Naive thymus-derived CD4-positive, alpha-beta T cell (primary cell): ENCODE results near the gene PRX. TPM values are rescaled to one million over a fixed set of nuclear protein-coding genes. Genes with fewer than 3 reads are reported as not detected.

ENCODE experiments used
- ATAC-seq: fragments of 150-1000 bp; cut with Tn5 transposase; 2 replicates; pipeline ENCODE4 v1.10.0; 2021; ENCODE audit warnings: mild to moderate bottlenecking, moderate library complexity
- CTCF ChIA-PET: fragments of 350-600 bp; sonication (Branson Sonifier 250); formaldehyde crosslinking; loops from one replicate; lab custom pipeline; 2021; ENCODE audit warnings: antibody characterized with exemption; lab: Charles Lee
- POLR2A ChIA-PET: fragments of 350-600 bp; sonication (Branson Sonifier 250); formaldehyde crosslinking; loops from one replicate; lab custom pipeline; 2021; ENCODE audit warnings: antibody characterized with exemption, inconsistent platforms; lab: Charles Lee
- DNase-seq, 9 donors: peaks; one replicate each; pipeline versions ENCODE4 v3.0.0 to v3.0.0-alpha.2; 2020 to 2022; ENCODE audit warnings: mixed read lengths in 1 of 9
- H3K27ac ChIP-seq: one replicate; pipeline ENCODE4 v1.7.0; 2013; ENCODE audit warnings: mild to moderate bottlenecking, low read depth, low read length, moderate library complexity
- H3K27me3 ChIP-seq, 2 donors: one replicate each; pipeline ENCODE4 v1.7.0; 2013; ENCODE audit warnings: low read length in 2 of 2, mild to moderate bottlenecking in 2 of 2, moderate library complexity in 2 of 2; ENCODE audit not compliant: control insufficient read depth in 2 of 2, insufficient read depth in 2 of 2
- H3K36me3 ChIP-seq, 3 experiments: 1 replicate in 2 of 3; 2 replicates in 1 of 3; pipeline ENCODE4 v1.7.0; 2013; ENCODE audit warnings: low read length in 3 of 3, mild to moderate bottlenecking in 3 of 3, moderate library complexity in 1 of 3; ENCODE audit not compliant: insufficient read depth in 3 of 3, control insufficient read depth in 2 of 3
- H3K4me1 ChIP-seq, 2 donors: one replicate each; pipeline ENCODE4 v1.7.0; 2013; ENCODE audit warnings: low read length in 2 of 2, mild to moderate bottlenecking in 2 of 2, moderate library complexity in 1 of 2; ENCODE audit not compliant: control insufficient read depth in 2 of 2, insufficient read depth in 2 of 2
- H3K4me3 ChIP-seq: 2 replicates; pipeline ENCODE4 v1.7.0; 2013; ENCODE audit warnings: mild to moderate bottlenecking, low read length
- H3K9me3 ChIP-seq, 3 experiments: 1 replicate in 2 of 3; 2 replicates in 1 of 3; pipeline ENCODE4 v1.7.0; 2013; ENCODE audit warnings: low read length in 3 of 3; ENCODE audit not compliant: control insufficient read depth in 2 of 3
- H3K27ac Mint-ChIP-seq, 9 donors: one replicate each; pipeline ENCODE4 v1.8.0; 2020 to 2022; ENCODE audit warnings: mixed read lengths in 9 of 9, mild to moderate bottlenecking in 8 of 9, moderate library complexity in 5 of 9, inconsistent platforms in 2 of 9
- H3K27me3 Mint-ChIP-seq, 5 donors: one replicate each; pipeline ENCODE4 v1.8.0; 2021 to 2022; ENCODE audit warnings: mixed read lengths in 5 of 5, mild to moderate bottlenecking in 1 of 5
- H3K36me3 Mint-ChIP-seq, 5 donors: one replicate each; pipeline ENCODE4 v1.8.0; 2020 to 2022; ENCODE audit warnings: mixed read lengths in 5 of 5, mild to moderate bottlenecking in 3 of 5, inconsistent platforms in 1 of 5
- H3K4me1 Mint-ChIP-seq, 7 donors: one replicate each; pipeline ENCODE4 v1.8.0; 2020 to 2022; ENCODE audit warnings: mixed read lengths in 7 of 7, mild to moderate bottlenecking in 3 of 7, inconsistent platforms in 1 of 7
- H3K4me3 Mint-ChIP-seq, 10 donors: one replicate each; pipeline ENCODE4 v1.8.0; 2020 to 2022; ENCODE audit warnings: mild to moderate bottlenecking in 10 of 10, mixed read lengths in 10 of 10, moderate library complexity in 6 of 10, inconsistent platforms in 2 of 10
- H3K9me3 Mint-ChIP-seq, 11 donors: one replicate each; pipeline ENCODE4 v1.8.0; 2020 to 2022; ENCODE audit warnings: mixed read lengths in 11 of 11, mild to moderate bottlenecking in 4 of 11, inconsistent platforms in 1 of 11, moderate library complexity in 1 of 11
- intact Hi-C, 2 donors: fragments of 100-400 bp; cut with micrococcal nuclease; formaldehyde crosslinking; loops; one replicate each; pipeline ENCODE4 v1.15.1; 2023
- polyA plus RNA-seq, 2 donors: library from polyadenylated mRNA; unstranded; fragments of 300-500 nt; fragmentation: Illumina TruSeq; gene quantifications; one replicate each; pipeline ENCODE4 v1.2.3, GENCODE V29; 2021
- total RNA-seq, 6 experiments: library from RNA in 5 of 6; stranded (reverse) in 5 of 6; gene quantifications; 1 replicate in 5 of 6; 2 replicates in 1 of 6; pipeline ENCODE4 v1.2.3 and lab custom pipeline; 2021 to 2026

Gene PRX
- total and polyA plus RNA-seq, 7 experiments from 2014 or later: 0.14 to 4.0 (median 1.9) TPM

DNA sequence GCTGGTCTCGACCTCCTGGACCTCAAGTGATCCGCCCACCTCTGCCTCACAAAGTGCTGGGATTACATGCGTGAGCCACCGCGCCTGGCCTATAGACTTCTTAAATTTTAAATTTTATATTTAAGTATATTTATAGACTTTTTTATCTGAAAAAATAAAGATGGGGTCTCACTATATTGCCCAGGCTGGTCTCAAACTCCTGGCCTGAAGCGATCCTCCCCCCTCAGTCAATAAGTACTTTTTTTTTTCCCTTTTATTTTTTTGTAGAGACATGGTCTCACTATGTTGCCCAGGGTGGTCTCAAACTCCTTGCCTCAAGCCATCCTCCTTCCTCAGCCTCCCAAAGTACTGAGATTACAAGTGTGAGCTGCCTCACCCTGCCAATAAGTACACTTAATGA is 10.8 kb upstream of the PRX start:
- Mint-ChIP-seq H3K4me1 (peaks cover 12 to 40% (median 33%) of the 10 kb centered on the region in 7 donors), H3K27ac (peak overlapping the region in 8 of 9 donors; percentile 74 to 100 (median 94)), H3K4me3 (peak overlapping the region; percentile 7 to 98 (median 72)), H3K9me3 (peaks cover 0 to 4% (median 0%) of the 10 kb centered on the region in 11 donors), H3K36me3 (peaks cover 0 to 7% (median 4%) of the 10 kb centered on the region in 5 donors), H3K27me3 (peaks cover 0 to 2% (median 0%) of the 10 kb centered on the region in 5 donors)
- CTCF ChIA-PET: interaction anchor here (1.3 to 1.4 kb wide), 2 partner anchors 20 to 211 kb away, joined by 4 read pairs; partner anchors contain the start of gene SERTAD3
- Histone ChIP-seq H3K36me3 (peaks cover 0 to 17% (median 7%) of the 10 kb centered on the region in 3 experiments), H3K4me3 (no peak overlapping the region), H3K27me3 (no peaks in the 10 kb centered on the region), H3K27ac (no peak overlapping the region), H3K4me1 (peaks cover 15 to 18% of the 10 kb centered on the region in 2 donors), H3K9me3 (no peaks in the 10 kb centered on the region)
- DNase-seq: no peak
- no peak for ATAC-seq
- intact Hi-C loops: loop anchor here (10.0 kb wide), 2 partner anchors 291 to 1079 kb away; partner anchors contain the start of genes COQ8B (in 1 of the 2), ITPKC (in 1 of the 2) and SAMD4B (in 1 of the 2)
- POLR2A ChIA-PET: interaction anchor here (1.5 to 7.3 kb wide), 4 partner anchors 9 to 42 kb away, joined by 3 to 60 read pairs (median 26); partner anchors contain the start of genes BLVRB, SERTAD3 and SPTBN4

DNA sequence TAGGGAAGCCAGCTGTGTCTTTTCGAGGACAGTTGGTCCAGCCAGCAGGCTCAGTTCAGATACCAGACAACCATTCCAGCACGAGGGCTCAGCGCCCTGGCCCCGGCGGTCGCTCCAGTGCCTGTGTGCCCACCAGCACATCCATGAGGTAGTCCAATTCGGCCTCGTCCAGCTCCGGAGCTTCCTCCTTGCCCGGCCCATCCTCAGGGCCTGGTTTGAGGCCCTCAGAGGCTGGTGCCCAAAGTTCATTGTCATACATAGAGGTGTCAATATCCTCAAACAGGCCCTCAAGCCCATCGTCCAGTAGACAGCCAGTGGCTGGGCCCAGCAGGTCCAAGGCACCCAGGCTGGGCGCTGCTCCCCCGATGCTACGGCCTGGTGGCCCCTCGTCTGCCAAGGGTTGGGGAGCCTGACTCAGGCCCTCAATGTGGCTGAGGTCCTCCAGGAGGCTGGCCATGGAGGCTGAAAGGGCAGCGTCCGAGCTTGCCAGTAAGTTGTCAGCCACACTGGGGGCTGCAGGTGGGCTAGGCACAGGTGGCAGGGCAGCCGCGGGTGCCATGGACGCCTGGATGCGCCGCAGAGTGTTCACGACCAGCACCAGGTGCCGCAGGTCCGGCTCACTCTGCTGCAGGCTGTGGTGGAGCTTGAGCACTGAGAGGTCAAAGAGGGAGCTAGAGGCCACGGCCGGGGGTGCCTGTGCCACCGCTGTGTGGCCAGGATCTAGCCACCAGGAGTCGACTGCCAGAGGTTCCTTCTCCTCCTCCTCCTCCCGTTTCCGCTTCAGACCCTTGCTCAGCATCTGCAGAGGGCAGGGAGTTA is 9.8 kb upstream of the PRX start:
- ChIA-PET CTCF (interaction anchor here (1.3 to 3.3 kb wide), 2 partner anchors 21 to 42 kb away, joined by 4 to 33 read pairs; partner anchors contain the start of genes BLVRB, SERTAD3 and SPTBN4), POLR2A (interaction anchor here (0.9 to 7.3 kb wide), 8 partner anchors 10 to 43 kb away, joined by 3 to 60 read pairs (median 4); partner anchors contain the start of genes BLVRB, SERTAD3 and SPTBN4)
- intact Hi-C loops: loop anchor here (10.0 kb wide), 2 partner anchors 292 to 1078 kb away; partner anchors contain the start of genes COQ8B (in 1 of the 2), ITPKC (in 1 of the 2) and SAMD4B (in 1 of the 2)
- peaks cover 0 to 7% (median 4%) of the 10 kb centered on the region in 5 donors for H3K36me3 Mint-ChIP-seq
- no peak for ATAC-seq
- peaks cover 12 to 43% (median 37%) of the 10 kb centered on the region in 7 donors for H3K4me1 Mint-ChIP-seq
- Histone ChIP-seq H3K9me3 (no peaks in the 10 kb centered on the region), H3K36me3 (peaks cover 0 to 17% (median 7%) of the 10 kb centered on the region in 3 experiments), H3K4me3 (no peak overlapping the region), H3K4me1 (peaks cover 15 to 18% of the 10 kb centered on the region in 2 donors), H3K27me3 (no peaks in the 10 kb centered on the region), H3K27ac (peak overlapping the region; percentile 90)
- peak overlapping the region in 8 of 10 donors; percentile 28 to 93 (median 90) for H3K4me3 Mint-ChIP-seq
- H3K27me3 Mint-ChIP-seq: peaks cover 0 to 2% (median 0%) of the 10 kb centered on the region in 5 donors
- H3K27ac Mint-ChIP-seq: peak overlapping the region; percentile 93 to 100 (median 97)
- DNase-seq: no peak
- peaks cover 0 to 5% (median 0%) of the 10 kb centered on the region in 11 donors for H3K9me3 Mint-ChIP-seq

DNA sequence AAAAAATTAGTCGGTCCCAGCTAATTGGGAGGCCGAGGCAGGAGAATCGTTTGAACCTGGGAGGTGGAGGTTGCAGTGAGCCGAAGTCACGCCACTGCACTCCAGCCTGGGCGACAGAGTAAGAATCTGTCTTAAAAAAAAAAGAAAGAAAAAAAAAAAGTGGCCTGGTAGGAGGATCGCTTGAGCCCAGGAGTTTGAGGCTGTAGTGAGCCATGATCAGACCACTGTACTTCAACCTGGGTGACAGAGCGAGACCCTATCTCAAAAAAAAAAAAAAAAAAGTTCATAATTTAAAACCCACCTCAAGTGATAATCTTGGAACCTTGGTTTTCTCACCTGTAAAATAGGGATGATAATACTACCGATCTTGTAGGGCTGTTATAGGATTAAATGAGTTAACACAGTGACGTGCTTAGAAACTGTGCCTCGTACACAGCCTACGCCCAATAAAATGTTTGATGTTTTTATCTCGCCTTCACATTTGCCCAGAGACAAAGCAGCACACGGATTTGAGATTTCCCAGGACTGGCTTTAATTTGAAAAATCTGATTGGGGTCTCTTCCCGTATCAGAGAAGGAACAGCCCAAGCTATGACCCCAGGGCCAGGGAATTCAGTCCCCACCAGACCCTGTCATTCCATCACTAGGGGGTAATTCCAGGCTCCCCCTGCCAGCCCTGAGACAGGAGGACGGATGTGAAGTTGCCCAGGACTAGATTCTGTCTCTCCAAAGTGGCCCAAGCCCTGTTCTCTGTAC is 9.0 kb upstream of the PRX start:
- ChIA-PET CTCF (interaction anchor here (2.3 to 3.3 kb wide), 2 partner anchors 21 to 43 kb away, joined by 16 to 33 read pairs; partner anchors contain the start of genes BLVRB, SERTAD3 and SPTBN4), POLR2A (interaction anchor here (0.7 to 7.3 kb wide), 8 partner anchors 11 to 262 kb away, joined by 3 to 60 read pairs (median 10); partner anchors contain the start of genes BLVRB, SERTAD3 and SPTBN4)
- H3K27me3 ChIP-seq: no peaks in the 10 kb centered on the region
- peak overlapping the region; percentile 28 to 93 (median 90) for H3K4me3 Mint-ChIP-seq
- H3K4me1 Mint-ChIP-seq: peaks cover 12 to 49% (median 40%) of the 10 kb centered on the region in 7 donors
- H3K4me1 ChIP-seq: peaks cover 15 to 18% of the 10 kb centered on the region in 2 donors
- DNase-seq: peak in 4 of 9 donors; percentile 32 to 40 (median 35)
- H3K9me3 Mint-ChIP-seq: peaks cover 0 to 5% (median 0%) of the 10 kb centered on the region in 11 donors
- intact Hi-C loops: loop anchor here (1.0 to 10.0 kb wide), 9 partner anchors 11 to 1077 kb away; partner anchors contain the start of genes BLVRB (in 2 of the 2), C19orf47 (in 1 of the 2), COQ8B (in 1 of the 2) and ITPKC (in 1 of the 2)
- H3K36me3 ChIP-seq: peaks cover 0 to 17% (median 7%) of the 10 kb centered on the region in 3 experiments
- ATAC-seq: no peak
- no peaks in the 10 kb centered on the region for H3K9me3 ChIP-seq
- H3K27ac ChIP-seq: peak overlapping the region; percentile 90
- no peak overlapping the region for H3K4me3 ChIP-seq
- H3K27ac Mint-ChIP-seq: peak overlapping the region; percentile 93 to 100 (median 97)
- H3K36me3 Mint-ChIP-seq: peaks cover 0 to 7% (median 4%) of the 10 kb centered on the region in 5 donors
- peaks cover 0 to 2% (median 0%) of the 10 kb centered on the region in 5 donors for H3K27me3 Mint-ChIP-seq

DNA sequence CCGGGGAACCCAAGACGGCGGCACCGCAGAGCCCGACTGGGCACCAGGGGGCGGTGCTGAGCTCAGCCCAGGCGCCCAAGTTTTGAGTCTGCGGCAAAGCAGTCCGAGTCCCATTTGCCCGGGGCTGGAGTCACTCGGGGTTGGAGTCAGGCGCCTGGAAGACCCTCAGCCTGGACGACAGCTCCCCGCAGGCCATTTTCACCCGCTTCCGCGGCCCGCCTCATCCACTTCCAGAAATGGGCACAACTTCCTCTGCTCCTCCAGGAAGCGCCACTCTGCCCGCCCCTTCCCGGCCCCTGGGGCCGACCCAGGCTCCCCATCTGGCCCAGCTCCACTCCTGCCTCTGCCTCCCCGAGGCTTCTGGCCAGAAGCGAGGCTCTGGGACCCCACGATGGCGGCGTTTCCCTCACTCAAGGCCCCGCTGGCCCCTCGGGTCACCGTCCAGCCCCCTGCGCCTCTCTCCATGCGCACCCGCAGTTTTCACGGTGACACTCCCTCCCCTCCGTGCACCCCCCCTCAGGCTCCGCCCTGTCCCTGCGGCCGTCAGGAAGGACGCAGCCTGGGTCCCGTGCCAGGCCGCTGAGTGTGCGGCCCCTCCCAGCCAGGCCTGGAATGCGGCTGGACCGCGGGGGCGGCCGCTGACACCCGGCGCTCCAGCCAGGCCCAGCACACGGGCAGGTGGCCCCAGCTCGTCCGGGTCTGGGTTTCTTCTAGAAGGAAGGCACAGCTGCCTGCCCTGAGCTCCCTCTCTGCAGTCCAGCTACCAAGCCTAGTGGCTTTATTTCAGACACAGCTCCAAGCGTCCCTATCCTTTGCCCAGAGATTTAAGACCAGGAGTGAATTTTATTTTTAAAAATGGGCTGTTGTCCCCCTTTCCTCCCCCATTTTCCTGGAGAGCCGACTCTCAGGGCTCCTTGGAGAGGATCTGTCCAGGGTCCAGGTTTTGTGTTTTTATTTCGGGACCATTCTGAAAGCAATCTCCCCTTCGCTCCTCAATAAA is 7.9 kb upstream of the PRX start:
- H3K4me3 ChIP-seq: peak overlapping the region; percentile 79
- peak; percentile 58 to 81 (median 67) for DNase-seq
- H3K27me3 Mint-ChIP-seq: peaks cover 0 to 2% (median 0%) of the 10 kb centered on the region in 5 donors
- ATAC-seq: peak; percentile 66
- peak overlapping the region; percentile 93 to 100 (median 97) for H3K27ac Mint-ChIP-seq
- peaks cover 12 to 54% (median 40%) of the 10 kb centered on the region in 7 donors for H3K4me1 Mint-ChIP-seq
- H3K36me3 ChIP-seq: peaks cover 0 to 17% (median 7%) of the 10 kb centered on the region in 3 experiments
- ChIA-PET POLR2A (interaction anchor here (0.5 to 7.3 kb wide), 19 partner anchors 9 to 261 kb away, joined by 3 to 60 read pairs (median 4); partner anchors contain the start of genes BLVRB, C19orf47, PLD3 and SERTAD3), CTCF (interaction anchor here (0.6 to 3.3 kb wide), 12 partner anchors 8 to 892 kb away, joined by 3 to 33 read pairs (median 4); partner anchors contain the start of genes BLVRB, SERTAD3 and SPTBN4)
- peak overlapping the region; percentile 90 for H3K27ac ChIP-seq
- intact Hi-C loops: loop anchor here (1.0 to 10.0 kb wide), 9 partner anchors 12 to 1076 kb away; partner anchors contain the start of genes BLVRB (in 2 of the 2), C19orf47 (in 2 of the 2), PLD3 (in 2 of the 2) and COQ8B (in 1 of the 2)
- H3K4me1 ChIP-seq: peaks cover 11 to 15% of the 10 kb centered on the region in 2 donors
- peaks cover 0 to 5% (median 0%) of the 10 kb centered on the region in 11 donors for H3K9me3 Mint-ChIP-seq
- H3K36me3 Mint-ChIP-seq: peaks cover 0 to 7% (median 4%) of the 10 kb centered on the region in 5 donors
- H3K27me3 ChIP-seq: no peaks in the 10 kb centered on the region
- no peaks in the 10 kb centered on the region for H3K9me3 ChIP-seq
- peak overlapping the region; percentile 84 to 94 (median 91) for H3K4me3 Mint-ChIP-seq
